Measurements from ENCODE around the gene TENM4. TPM values are rescaled to one million over a fixed set of nuclear protein-coding genes. Genes with fewer than 3 reads are reported as not detected.
A peak's percentile ranks its signal among the peaks of the same experiment; 100 is the strongest.

The TENM4 gene
- total RNA-seq, 2 donors from 2014 or later = 68.2 to 130 TPM

GRCh38 chr11:78991681-78992080 is 449.1 kb downstream of the TENM4 start:
- H3K4me1 ChIP-seq (ENCODE audit: control insufficient read depth, insufficient read depth, low read length) = peaks cover 4% of the 10 kb centered on the region

GRCh38 chr11:78990261-78990660 is 450.6 kb downstream of the TENM4 start:
- no peaks in the 10 kb centered on the region for H3K27me3 Mint-ChIP-seq (ENCODE audit: insufficient read depth)
- Histone ChIP-seq H3K27me3 (ENCODE audit: control insufficient read depth, insufficient read depth, low read length, poor library complexity, severe bottlenecking) (no peaks in the 10 kb centered on the region), H3K4me3 (ENCODE audit: low read length) (no peak overlapping the region), H3K27ac (ENCODE audit: low read depth, low read length) (no peak overlapping the region), H3K36me3 (ENCODE audit: control insufficient read depth, insufficient read depth, low read length) (no peaks in the 10 kb centered on the region), H3K4me1 (ENCODE audit: control insufficient read depth, insufficient read depth, low read length) (peaks cover 4% of the 10 kb centered on the region), H3K9ac (ENCODE audit: extremely low read depth, low read length, poor library complexity, severe bottlenecking) (no peak overlapping the region), H3K9me3 (ENCODE audit: control insufficient read depth, low read length) (no peaks in the 10 kb centered on the region)
- DNase-seq = no peak
- H3K4me1 Mint-ChIP-seq = peaks cover 7% of the 10 kb centered on the region
- no peak overlapping the region for H3K27ac Mint-ChIP-seq
- WGBS, 2 experiments (ENCODE audit: insufficient coverage in 1 of 2, insufficient read length in 1 of 2) = 68 to 85% methylated on average over 7 to 9 of the region's 9 CpGs
- no peak for TF ChIP-seq CTCF (conservative IDR thresholded peaks at IDR 0.05)
- peaks cover 3% of the 10 kb centered on the region for H3K36me3 Mint-ChIP-seq (ENCODE audit: low read depth)
- H3K4me3 Mint-ChIP-seq = no peak overlapping the region
- H3K9me3 Mint-ChIP-seq = no peaks in the 10 kb centered on the region

More at GRCh38 chr11:78991681-78992080, 449.1 kb downstream of the TENM4 start:
- Mint-ChIP-seq H3K4me1 (peaks cover 7% of the 10 kb centered on the region), H3K4me3 (no peak overlapping the region), H3K9me3 (no peaks in the 10 kb centered on the region), H3K36me3 (ENCODE audit: low read depth) (peaks cover 3% of the 10 kb centered on the region), H3K27me3 (ENCODE audit: insufficient read depth) (no peaks in the 10 kb centered on the region), H3K27ac (no peak overlapping the region)
- Histone ChIP-seq H3K9me3 (ENCODE audit: control insufficient read depth, low read length) (no peaks in the 10 kb centered on the region), H3K27me3 (ENCODE audit: control insufficient read depth, insufficient read depth, low read length, poor library complexity, severe bottlenecking) (no peaks in the 10 kb centered on the region), H3K36me3 (ENCODE audit: control insufficient read depth, insufficient read depth, low read length) (no peaks in the 10 kb centered on the region), H3K9ac (ENCODE audit: extremely low read depth, low read length, poor library complexity, severe bottlenecking) (no peak overlapping the region), H3K4me3 (ENCODE audit: low read length) (no peak overlapping the region), H3K27ac (ENCODE audit: low read depth, low read length) (no peak overlapping the region)
- DNase-seq = no peak
- no peak for TF ChIP-seq CTCF (conservative IDR thresholded peaks at IDR 0.05)

- Mint-ChIP-seq H3K4me3 (no peak overlapping the region), H3K36me3 (ENCODE audit: low read depth) (peaks cover 3% of the 10 kb centered on the region), H3K9me3 (no peaks in the 10 kb centered on the region), H3K27me3 (ENCODE audit: insufficient read depth) (no peaks in the 10 kb centered on the region), H3K27ac (no peak overlapping the region), H3K4me1 (peaks cover 7% of the 10 kb centered on the region)
- TF ChIP-seq CTCF (conservative IDR thresholded peaks at IDR 0.05) = peak; percentile 23
- DNase-seq = no peak
- Histone ChIP-seq H3K27me3 (ENCODE audit: control insufficient read depth, insufficient read depth, low read length, poor library complexity, severe bottlenecking) (no peaks in the 10 kb centered on the region), H3K9ac (ENCODE audit: extremely low read depth, low read length, poor library complexity, severe bottlenecking) (no peak overlapping the region), H3K4me3 (ENCODE audit: low read length) (no peak overlapping the region), H3K9me3 (ENCODE audit: control insufficient read depth, low read length) (no peaks in the 10 kb centered on the region), H3K4me1 (ENCODE audit: control insufficient read depth, insufficient read depth, low read length) (peaks cover 4% of the 10 kb centered on the region), H3K27ac (ENCODE audit: low read depth, low read length) (no peak overlapping the region), H3K36me3 (ENCODE audit: control insufficient read depth, insufficient read depth, low read length) (no peaks in the 10 kb centered on the region)
- WGBS, 2 experiments (ENCODE audit: insufficient coverage in 1 of 2, insufficient read length in 1 of 2) = 94 to 100% methylated on average over 4 of the region's 4 CpGs
Observed at GRCh38 chr11:78987748-78988147, 453.1 kb downstream of the TENM4 start.

Data from endodermal cell (in vitro differentiated cells).